ENCODE results near the gene ALAD.

- TF ChIP-seq CTCF (IDR thresholded peaks at IDR 0.05) = no peak
- no peak for TF ChIP-seq POLR2A (IDR thresholded peaks at IDR 0.05)
- no peak for TF ChIP-seq POLR2AphosphoS5 (IDR thresholded peaks at IDR 0.05)
Observed at GRCh38 chr9:113387560-113388230, 13.4 kb downstream of the ALAD start.
